Keratinocyte (primary cell): ENCODE data around the gene PDE4C. TPM values are rescaled to one million over a fixed set of nuclear protein-coding genes. Genes with fewer than 3 reads are reported as not detected.

Source experiments
- DNase-seq: peaks from one replicate; pipeline ENCODE4 v3.0.0-alpha.2; 2011; ENCODE audit warnings: low read depth, missing footprints, low spot score
- FAIRE-seq: peaks from 2 replicates; lab custom pipeline; 2011; peaks lifted over from hg19 to GRCh38; lab: Jason Lieb, UNC
- H2AFZ ChIP-seq: 2 replicates; pipeline ENCODE4 v1.6.0; 2012; ENCODE audit warnings: low read length, control low read depth, inconsistent platforms; ENCODE audit not compliant: control insufficient read depth
- H3K27ac ChIP-seq: 2 replicates; pipeline ENCODE4 v1.5.1; 2011; ENCODE audit warnings: low read length; ENCODE audit not compliant: control insufficient read depth, insufficient read depth
- H3K27me3 ChIP-seq: 3 replicates; pipeline ENCODE4 v1.6.0; 2011; ENCODE audit warnings: low read length; ENCODE audit not compliant: control insufficient read depth, insufficient read depth; ENCODE audit errors: extremely low read depth
- H3K36me3 ChIP-seq, 2 experiments: 2 replicates in 1 of 2; 3 replicates in 1 of 2; pipeline ENCODE4 v1.5.1; 2011; ENCODE audit warnings: low read length in 2 of 2, mild to moderate bottlenecking in 1 of 2; ENCODE audit not compliant: control insufficient read depth in 2 of 2, insufficient read depth in 2 of 2; ENCODE audit errors: extremely low read depth in 1 of 2
- H3K4me1 ChIP-seq: 3 replicates; pipeline ENCODE4 v1.5.1; 2011; ENCODE audit warnings: low read length; ENCODE audit not compliant: control insufficient read depth, insufficient read depth; ENCODE audit errors: extremely low read depth
- H3K4me2 ChIP-seq: 3 replicates; pipeline ENCODE4 v1.6.0; 2011; ENCODE audit warnings: low read depth, low read length; ENCODE audit not compliant: control insufficient read depth, insufficient read depth; ENCODE audit errors: extremely low read depth
- H3K4me3 ChIP-seq, 3 experiments: fragments of 200-600 bp in 1 of 3; sonication (generic) in 1 of 3; 2 replicates in 2 of 3; 3 replicates in 1 of 3; pipeline ENCODE4 v1.5.1; 2011 to 2016; ENCODE audit warnings: low read length in 3 of 3, mild to moderate bottlenecking in 3 of 3, control low read depth in 2 of 3, inconsistent platforms in 1 of 3, low read depth in 1 of 3, mixed read lengths in 1 of 3, mixed run types in 1 of 3, moderate library complexity in 1 of 3; ENCODE audit not compliant: control insufficient read depth in 2 of 3, insufficient read depth in 2 of 3; ENCODE audit errors: extremely low read depth in 1 of 3
- H3K79me2 ChIP-seq: 2 replicates; pipeline ENCODE4 v1.6.0; 2012; ENCODE audit warnings: low read length; ENCODE audit not compliant: control insufficient read depth, insufficient read depth
- H3K9ac ChIP-seq: 3 replicates; pipeline ENCODE4 v1.6.0; 2011; ENCODE audit warnings: low read length; ENCODE audit not compliant: control insufficient read depth, insufficient read depth; ENCODE audit errors: extremely low read depth
- H3K9me1 ChIP-seq: 3 replicates; pipeline ENCODE4 v1.6.0; 2011; ENCODE audit warnings: low read length; ENCODE audit not compliant: control insufficient read depth, insufficient read depth; ENCODE audit errors: extremely low read depth
- H3K9me3 ChIP-seq: 2 replicates; pipeline ENCODE4 v1.5.1; 2012; ENCODE audit warnings: low read depth, low read length; ENCODE audit not compliant: control insufficient read depth
- H4K20me1 ChIP-seq: 3 replicates; pipeline ENCODE4 v1.6.0; 2011; ENCODE audit warnings: low read length; ENCODE audit not compliant: control insufficient read depth, insufficient read depth; ENCODE audit errors: extremely low read depth
- EZH2 ChIP-seq: IDR thresholded peaks from one replicate; pipeline ENCODE4 v1.6.1; 2012; ENCODE audit warnings: inconsistent platforms, mild to moderate bottlenecking, low read length, moderate library complexity
- dilution Hi-C: fragments of 300-500 bp; cut with MboI; formaldehyde crosslinking; loops from one replicate; pipeline ENCODE4 v1.7.0; 2020; ENCODE audit warnings: low sequenced_read_pairs; ENCODE audit not compliant: extremely low pct_ligation_motif_present
- polyA plus RNA-seq, 5 experiments: library from polyadenylated mRNA; depleted of rRNA in 3 of 5; stranded (reverse) in 3 of 5; stranded (forward) in 1 of 5; unstranded in 1 of 5; fragments of >200 nt; gene quantifications; 1 replicate in 1 of 5; 2 replicates in 3 of 5; 3 replicates in 1 of 5; pipeline versions ENCODE4 v1.2.1 to v1.2.3, GENCODE V29; 2011 to 2012; ENCODE audit warnings: missing spikeins in 2 of 5, low read depth in 1 of 5, low replicate concordance in 1 of 5
- TF ChIP-seq, protein P1 (sequence below), 3 experiments: IDR thresholded peaks in 1 of 3; conservative IDR thresholded peaks in 1 of 3; optimal IDR thresholded peaks in 1 of 3; 2 replicates in 2 of 3; 3 replicates in 1 of 3; pipeline versions ENCODE3 to v1.5.1; 2011; ENCODE audit warnings: low read length in 3 of 3, mild to moderate bottlenecking in 3 of 3, moderate library complexity in 2 of 3, control low read depth in 1 of 3, inconsistent platforms in 1 of 3; ENCODE audit not compliant: insufficient read depth in 2 of 3; ENCODE audit errors: extremely low read depth in 1 of 3

Gene PDE4C
- polyA plus RNA-seq, 1 donor (not counting 4 experiments of a cell fraction or from before 2014, with no cell fraction given) = not detected

DNA sequence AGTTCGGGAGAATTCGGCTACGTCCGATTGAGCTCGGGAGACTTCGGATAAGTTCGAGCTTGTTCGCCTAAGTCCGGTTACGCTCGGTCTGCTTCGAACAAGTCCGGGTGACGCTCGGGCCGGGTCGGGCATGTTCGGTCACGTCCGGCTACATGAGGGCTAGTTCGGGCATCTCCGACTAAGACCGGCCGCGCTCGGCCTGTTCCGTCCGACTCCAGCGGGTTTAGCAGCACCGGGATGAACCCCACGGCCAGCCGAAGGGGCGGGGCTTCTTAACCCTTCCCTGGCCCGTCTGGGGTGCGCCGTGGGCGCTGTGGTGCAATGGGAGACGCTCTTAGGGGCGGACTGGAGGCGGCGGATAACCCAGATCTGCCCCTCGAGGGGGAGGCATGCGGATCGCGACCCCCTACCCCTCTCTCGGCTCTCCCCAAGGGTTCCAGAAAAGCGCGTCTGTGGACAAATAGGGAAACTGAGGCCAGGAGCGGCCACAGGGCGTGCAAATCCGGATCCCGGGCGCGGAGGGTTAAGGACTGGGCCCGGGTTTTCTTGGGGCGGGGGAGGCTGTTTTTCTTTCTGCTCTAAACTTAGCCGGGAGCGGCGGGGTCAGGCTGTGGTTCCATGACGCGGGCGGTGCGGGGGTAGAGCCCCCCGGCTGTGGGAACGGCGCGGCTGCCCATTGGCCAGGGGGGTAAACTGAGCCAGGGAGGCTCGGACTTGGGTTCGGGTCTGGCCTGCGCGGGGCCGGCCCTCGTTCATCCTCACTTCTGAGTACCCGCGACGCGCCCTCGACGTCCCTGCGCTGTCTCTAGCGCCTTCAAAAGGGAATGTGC is 1.5 kb downstream of the PDE4C start:
- H3K27me3 ChIP-seq = peaks cover 31% of the 10 kb centered on the region
- no peaks in the 10 kb centered on the region for H4K20me1 ChIP-seq
- H3K4me1 ChIP-seq = peaks cover 7% of the 10 kb centered on the region
- peak overlapping the region; percentile 33 for H3K9ac ChIP-seq
- dilution Hi-C loops = no loop called here
- TF ChIP-seq, protein P1, sequence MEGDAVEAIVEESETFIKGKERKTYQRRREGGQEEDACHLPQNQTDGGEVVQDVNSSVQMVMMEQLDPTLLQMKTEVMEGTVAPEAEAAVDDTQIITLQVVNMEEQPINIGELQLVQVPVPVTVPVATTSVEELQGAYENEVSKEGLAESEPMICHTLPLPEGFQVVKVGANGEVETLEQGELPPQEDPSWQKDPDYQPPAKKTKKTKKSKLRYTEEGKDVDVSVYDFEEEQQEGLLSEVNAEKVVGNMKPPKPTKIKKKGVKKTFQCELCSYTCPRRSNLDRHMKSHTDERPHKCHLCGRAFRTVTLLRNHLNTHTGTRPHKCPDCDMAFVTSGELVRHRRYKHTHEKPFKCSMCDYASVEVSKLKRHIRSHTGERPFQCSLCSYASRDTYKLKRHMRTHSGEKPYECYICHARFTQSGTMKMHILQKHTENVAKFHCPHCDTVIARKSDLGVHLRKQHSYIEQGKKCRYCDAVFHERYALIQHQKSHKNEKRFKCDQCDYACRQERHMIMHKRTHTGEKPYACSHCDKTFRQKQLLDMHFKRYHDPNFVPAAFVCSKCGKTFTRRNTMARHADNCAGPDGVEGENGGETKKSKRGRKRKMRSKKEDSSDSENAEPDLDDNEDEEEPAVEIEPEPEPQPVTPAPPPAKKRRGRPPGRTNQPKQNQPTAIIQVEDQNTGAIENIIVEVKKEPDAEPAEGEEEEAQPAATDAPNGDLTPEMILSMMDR (optimal IDR thresholded peaks at IDR 0.05 in 1 of 3, IDR thresholded peaks at IDR 0.05 in 1 of 3, conservative IDR thresholded peaks at IDR 0.05 in 1 of 3; ENCODE audit: extremely low read depth in 1 of 3, insufficient read depth in 2 of 3, low read length in 3 of 3) = peak in 1 of 3 experiments; percentile 16
- TF ChIP-seq EZH2 = no peak
- FAIRE-seq (peak; percentile 94), DNase-seq (peak; percentile 97)
- no peaks in the 10 kb centered on the region for H3K9me1 ChIP-seq
- H3K36me3 ChIP-seq = no peaks in the 10 kb centered on the region
- H2AFZ ChIP-seq = peak overlapping the region; percentile 51
- H3K9me3 ChIP-seq = no peaks in the 10 kb centered on the region
- no peak overlapping the region for H3K27ac ChIP-seq
- no peaks in the 10 kb centered on the region for H3K79me2 ChIP-seq
- peak overlapping the region; percentile 74 for H3K4me2 ChIP-seq
- peak overlapping the region in 2 of 3 experiments; percentile 12 to 49 for H3K4me3 ChIP-seq

DNA sequence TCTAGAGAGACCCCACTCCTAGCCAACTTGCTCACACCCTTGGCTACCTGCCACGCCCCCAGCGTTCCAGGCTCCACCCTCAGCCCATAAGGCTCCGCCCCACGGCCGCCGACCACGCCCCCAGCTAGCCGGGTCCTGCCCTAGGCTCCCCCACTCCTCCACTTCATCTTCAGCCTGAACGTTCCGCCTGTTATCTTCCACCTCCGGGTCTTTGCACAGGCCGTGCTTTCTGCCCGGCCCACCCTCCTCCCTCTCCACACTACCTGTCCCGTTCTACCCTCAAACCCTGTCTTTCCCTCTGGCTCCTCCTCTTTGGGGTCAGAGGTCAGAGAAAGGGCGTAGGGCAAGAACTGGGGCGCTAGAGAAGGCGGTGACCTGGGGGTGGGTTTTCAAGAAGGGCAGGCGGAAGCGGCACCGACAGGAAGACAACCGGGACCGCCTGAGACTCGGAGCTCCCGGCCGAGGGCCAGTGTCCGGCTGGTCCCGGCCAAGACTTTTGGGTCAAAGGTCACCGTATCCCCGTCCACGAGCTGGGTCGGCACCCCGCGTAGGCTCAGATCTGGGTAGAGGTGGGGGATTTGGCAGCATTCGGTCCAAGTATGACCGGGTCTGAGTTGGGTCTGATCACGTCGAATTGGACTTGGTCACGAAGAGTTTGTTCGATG is 2.2 kb downstream of the PDE4C start:
- no peak for FAIRE-seq

More for the DNA sequence above, 2.2 kb downstream of the PDE4C start:
- no peaks in the 10 kb centered on the region for H3K9me3 ChIP-seq
- H3K27ac ChIP-seq = no peak overlapping the region
- DNase-seq = no peak
- no peaks in the 10 kb centered on the region for H3K36me3 ChIP-seq
- peak overlapping the region; percentile 74 for H3K4me2 ChIP-seq
- H3K27me3 ChIP-seq = peaks cover 31% of the 10 kb centered on the region
- no peaks in the 10 kb centered on the region for H4K20me1 ChIP-seq
- H3K79me2 ChIP-seq = no peaks in the 10 kb centered on the region
- peak overlapping the region in 2 of 3 experiments; percentile 12 to 46 for H3K4me3 ChIP-seq
- H3K4me1 ChIP-seq = peaks cover 7% of the 10 kb centered on the region
- H3K9me1 ChIP-seq = no peaks in the 10 kb centered on the region
- TF ChIP-seq, protein P1 (optimal IDR thresholded peaks at IDR 0.05 in 1 of 3, IDR thresholded peaks at IDR 0.05 in 1 of 3, conservative IDR thresholded peaks at IDR 0.05 in 1 of 3; ENCODE audit: extremely low read depth in 1 of 3, insufficient read depth in 2 of 3, low read length in 3 of 3) = no peak
- TF ChIP-seq EZH2 = no peak
- H3K9ac ChIP-seq = no peak overlapping the region
- H2AFZ ChIP-seq = peak overlapping the region; percentile 62
- dilution Hi-C loops = no loop called here
